ENCODE results near the gene GABRB1.

GABRB1 gene

DNA sequence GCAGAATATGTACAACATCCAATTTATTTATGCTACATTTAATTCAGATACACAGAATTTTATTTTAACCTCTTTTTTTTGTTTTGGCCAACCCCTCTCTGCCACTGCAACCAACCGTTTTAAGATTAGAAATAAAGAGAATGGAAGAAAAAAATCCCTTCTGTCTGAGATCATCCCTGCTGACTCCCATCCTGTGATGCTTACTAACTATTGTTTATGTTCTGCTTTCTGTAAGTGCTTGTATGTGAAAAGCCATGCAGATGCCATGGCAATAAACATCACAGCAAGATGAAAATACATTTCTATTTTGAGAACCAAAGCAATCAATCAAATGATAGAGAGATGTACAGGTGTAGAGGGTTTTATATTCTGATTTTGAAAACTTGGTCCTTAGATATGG is 70.1 kb downstream of the GABRB1 start:
- Histone ChIP-seq H3K4me1 (ENCODE audit: insufficient read depth, low read length, poor library complexity, severe bottlenecking) (no peaks in the 10 kb centered on the region), H3K36me3 (ENCODE audit: insufficient read depth, low read length) (no peaks in the 10 kb centered on the region)

DNA sequence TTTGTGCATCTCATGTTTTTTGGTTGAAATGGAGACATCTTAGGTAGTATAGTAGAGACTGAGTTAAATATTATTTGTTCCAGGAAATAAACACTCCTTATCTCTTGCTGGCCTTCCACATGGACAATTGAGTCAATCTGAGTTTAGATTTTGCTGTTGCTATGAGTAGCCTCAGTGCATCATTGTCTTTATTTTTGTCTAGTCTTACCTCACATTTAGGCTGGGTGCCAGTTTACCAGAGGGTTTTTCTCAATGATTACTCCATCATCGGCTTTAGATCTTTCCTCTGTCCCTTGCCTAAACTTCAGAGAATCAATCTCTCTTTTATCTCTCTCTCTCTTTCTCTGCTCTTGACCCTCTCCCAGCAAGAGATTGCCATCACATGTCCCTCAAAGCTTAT is 73.6 kb downstream of the GABRB1 start:
- no peak overlapping the region for H2AFZ ChIP-seq (ENCODE audit: low read length)

More for the DNA sequence above, 70.1 kb downstream of the GABRB1 start:
- no peak for TF ChIP-seq EZH2phosphoT487 (IDR thresholded peaks at IDR 0.05; ENCODE audit: borderline replicate concordance)
- TF ChIP-seq, protein P1, sequence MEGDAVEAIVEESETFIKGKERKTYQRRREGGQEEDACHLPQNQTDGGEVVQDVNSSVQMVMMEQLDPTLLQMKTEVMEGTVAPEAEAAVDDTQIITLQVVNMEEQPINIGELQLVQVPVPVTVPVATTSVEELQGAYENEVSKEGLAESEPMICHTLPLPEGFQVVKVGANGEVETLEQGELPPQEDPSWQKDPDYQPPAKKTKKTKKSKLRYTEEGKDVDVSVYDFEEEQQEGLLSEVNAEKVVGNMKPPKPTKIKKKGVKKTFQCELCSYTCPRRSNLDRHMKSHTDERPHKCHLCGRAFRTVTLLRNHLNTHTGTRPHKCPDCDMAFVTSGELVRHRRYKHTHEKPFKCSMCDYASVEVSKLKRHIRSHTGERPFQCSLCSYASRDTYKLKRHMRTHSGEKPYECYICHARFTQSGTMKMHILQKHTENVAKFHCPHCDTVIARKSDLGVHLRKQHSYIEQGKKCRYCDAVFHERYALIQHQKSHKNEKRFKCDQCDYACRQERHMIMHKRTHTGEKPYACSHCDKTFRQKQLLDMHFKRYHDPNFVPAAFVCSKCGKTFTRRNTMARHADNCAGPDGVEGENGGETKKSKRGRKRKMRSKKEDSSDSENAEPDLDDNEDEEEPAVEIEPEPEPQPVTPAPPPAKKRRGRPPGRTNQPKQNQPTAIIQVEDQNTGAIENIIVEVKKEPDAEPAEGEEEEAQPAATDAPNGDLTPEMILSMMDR (conservative IDR thresholded peaks at IDR 0.05; ENCODE audit: low read length): no peak
- H2AFZ ChIP-seq (ENCODE audit: low read length): no peak overlapping the region
- no peaks in the 10 kb centered on the region for H3K27me3 ChIP-seq (ENCODE audit: insufficient read depth, low read length, poor library complexity, severe bottlenecking)
- no peak overlapping the region for H3K9ac ChIP-seq (ENCODE audit: low read depth, low read length, poor library complexity, severe bottlenecking)
- no peak overlapping the region for H3K4me2 ChIP-seq (ENCODE audit: low read depth, low read length, poor library complexity, severe bottlenecking)
- no peaks in the 10 kb centered on the region for H4K20me1 ChIP-seq (ENCODE audit: insufficient read depth, low read length, poor library complexity, severe bottlenecking)
- H3K9me3 ChIP-seq (ENCODE audit: insufficient read depth, low read depth, low read length): no peaks in the 10 kb centered on the region
- no peaks in the 10 kb centered on the region for H3K9me2 ChIP-seq (replicated peaks; ENCODE audit: low read depth, low read length)
- H3F3A ChIP-seq (ENCODE audit: low read depth): no peaks in the 10 kb centered on the region
- no peaks in the 10 kb centered on the region for H3K79me2 ChIP-seq (ENCODE audit: insufficient read depth, low read length)
- H3K4me3 ChIP-seq (ENCODE audit: low read length, poor library complexity, severe bottlenecking): no peak overlapping the region

DNA sequence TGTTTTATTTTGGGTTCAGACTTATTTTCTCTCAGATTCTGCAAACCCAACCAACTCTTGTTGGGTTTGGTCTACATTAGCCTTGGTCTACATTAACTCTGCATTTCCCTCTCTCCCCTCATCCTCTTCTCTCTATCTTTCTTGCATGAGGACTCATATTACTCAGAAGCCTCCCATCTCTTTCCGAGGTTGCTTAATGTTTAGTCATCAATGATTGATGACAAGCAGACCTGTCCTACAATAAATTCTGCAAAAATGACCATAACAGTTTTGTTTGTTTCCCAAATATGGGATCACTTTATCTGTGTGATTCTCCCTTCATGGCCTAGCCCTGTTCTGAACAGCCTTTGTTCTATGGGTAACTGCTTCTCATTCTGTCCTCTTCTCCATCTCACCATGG is 75.2 kb downstream of the GABRB1 start:
- Histone ChIP-seq H3K4me3 (ENCODE audit: low read length, poor library complexity, severe bottlenecking) (no peak overlapping the region), H3K27me3 (ENCODE audit: insufficient read depth, low read length, poor library complexity, severe bottlenecking) (no peaks in the 10 kb centered on the region), H3K79me2 (ENCODE audit: insufficient read depth, low read length) (no peaks in the 10 kb centered on the region), H3K4me2 (ENCODE audit: low read depth, low read length, poor library complexity, severe bottlenecking) (no peak overlapping the region), H3K9me2 (replicated peaks; ENCODE audit: low read depth, low read length) (no peaks in the 10 kb centered on the region), H3K4me1 (ENCODE audit: insufficient read depth, low read length, poor library complexity, severe bottlenecking) (no peaks in the 10 kb centered on the region), H3K9ac (ENCODE audit: low read depth, low read length, poor library complexity, severe bottlenecking) (no peak overlapping the region), H2AFZ (ENCODE audit: low read length) (no peak overlapping the region), H3F3A (ENCODE audit: low read depth) (no peaks in the 10 kb centered on the region), H4K20me1 (ENCODE audit: insufficient read depth, low read length, poor library complexity, severe bottlenecking) (no peaks in the 10 kb centered on the region), H3K9me3 (ENCODE audit: insufficient read depth, low read depth, low read length) (no peaks in the 10 kb centered on the region), H3K36me3 (ENCODE audit: insufficient read depth, low read length) (no peaks in the 10 kb centered on the region)
- TF ChIP-seq, protein P1 (conservative IDR thresholded peaks at IDR 0.05; ENCODE audit: low read length): no peak
- no peak for TF ChIP-seq EZH2phosphoT487 (IDR thresholded peaks at IDR 0.05; ENCODE audit: borderline replicate concordance)

More for the DNA sequence above, 73.6 kb downstream of the GABRB1 start:
- Histone ChIP-seq H3F3A (ENCODE audit: low read depth) (no peaks in the 10 kb centered on the region), H3K9ac (ENCODE audit: low read depth, low read length, poor library complexity, severe bottlenecking) (no peak overlapping the region), H3K79me2 (ENCODE audit: insufficient read depth, low read length) (no peaks in the 10 kb centered on the region), H4K20me1 (ENCODE audit: insufficient read depth, low read length, poor library complexity, severe bottlenecking) (no peaks in the 10 kb centered on the region), H3K27me3 (ENCODE audit: insufficient read depth, low read length, poor library complexity, severe bottlenecking) (no peaks in the 10 kb centered on the region), H3K36me3 (ENCODE audit: insufficient read depth, low read length) (no peaks in the 10 kb centered on the region), H3K9me3 (ENCODE audit: insufficient read depth, low read depth, low read length) (no peaks in the 10 kb centered on the region), H3K9me2 (replicated peaks; ENCODE audit: low read depth, low read length) (no peaks in the 10 kb centered on the region), H3K4me1 (ENCODE audit: insufficient read depth, low read length, poor library complexity, severe bottlenecking) (no peaks in the 10 kb centered on the region), H3K4me3 (ENCODE audit: low read length, poor library complexity, severe bottlenecking) (no peak overlapping the region), H3K4me2 (ENCODE audit: low read depth, low read length, poor library complexity, severe bottlenecking) (no peak overlapping the region)
- TF ChIP-seq, protein P1 (conservative IDR thresholded peaks at IDR 0.05; ENCODE audit: low read length): no peak

Data from Loucy (cell line).